Occipital lobe (tissue), 2 donors: ENCODE measurements around the gene ZNF599. TPM values are rescaled to one million over a fixed set of nuclear protein-coding genes. Genes with fewer than 3 reads are reported as not detected.
"Not testable (repeated sequence)": the region's sequence is repeated elsewhere in the genome, so short reads cannot be mapped to it uniquely, and the experiment has no call there.

Experiments used
- DNase-seq: peaks from one replicate; lab custom pipeline; 2025; lab: John Stamatoyannopoulos, UW
- total RNA-seq: library from RNA; depleted of rRNA; stranded (reverse); fragments of >200 nt; gene quantifications from one replicate; pipeline ENCODE4 v1.2.3, GENCODE V29; 2014

The ZNF599 gene
- total RNA-seq, result 12.2 TPM

- peak; percentile 84 for DNase-seq
These were observed at the start of gene ZNF599 for GRCh38 chr19:34772697-34773554. Gene ZNF599 (minus strand): TSS chr19:34773215. CDS start chr19:34772841, 374 bp downstream.

- no peak for DNase-seq
These were observed 45.3 kb upstream of the ZNF599 start for GRCh38 chr19:34818270-34818669.

- no peak for DNase-seq
These were observed 43.7 kb upstream of the ZNF599 start for GRCh38 chr19:34816708-34817107.

GRCh38 chr19:34808566-34808965 lies 35.6 kb upstream of the ZNF599 start:
- no peak for DNase-seq

GRCh38 chr19:34806976-34807860 lies 34.2 kb upstream of the ZNF599 start:
- no peak for DNase-seq

- no peak for DNase-seq
These were observed 31.1 kb upstream of the ZNF599 start for GRCh38 chr19:34804115-34804514.

- not testable (repeated sequence) for DNase-seq
These were observed 23.9 kb upstream of the ZNF599 start for GRCh38 chr19:34796953-34797352.

GRCh38 chr19:34794066-34794960 lies 21.3 kb upstream of the ZNF599 start:
- DNase-seq, result no peak

GRCh38 chr19:34793565-34793964 lies 20.6 kb upstream of the ZNF599 start:
- DNase-seq, result no peak

- DNase-seq, result no peak
These were observed 15.1 kb upstream of the ZNF599 start for GRCh38 chr19:34788074-34788473.

- DNase-seq, result no peak
These were observed 14.2 kb upstream of the ZNF599 start for GRCh38 chr19:34787059-34787824.

- no peak for DNase-seq
These were observed 13.2 kb upstream of the ZNF599 start for GRCh38 chr19:34786236-34786635.

- no peak for DNase-seq
These were observed 6.6 kb upstream of the ZNF599 start for GRCh38 chr19:34779652-34780051.

- DNase-seq, result no peak
These were observed 5.3 kb upstream of the ZNF599 start for GRCh38 chr19:34778342-34778741.

GRCh38 chr19:34774857-34775256 lies 1.8 kb upstream of the ZNF599 start:
- DNase-seq, result no peak

- no peak for DNase-seq
These were observed 495 bp upstream of the ZNF599 start for GRCh38 chr19:34773555-34773864.

- no peak for DNase-seq
These were observed 5.1 kb downstream of the ZNF599 start for GRCh38 chr19:34767951-34768350.

- DNase-seq, result no peak
These were observed 6.6 kb downstream of the ZNF599 start for GRCh38 chr19:34766386-34766785.

- DNase-seq, result no peak
These were observed 13.6 kb downstream of the ZNF599 start for GRCh38 chr19:34759218-34759917.

- DNase-seq, result no peak
These were observed 15.6 kb downstream of the ZNF599 start for GRCh38 chr19:34757441-34757840.
